Tibial nerve (tissue), 4 donors: ENCODE data around the gene DFFB. TPM values are rescaled to one million over a fixed set of nuclear protein-coding genes. Genes with fewer than 3 reads are reported as not detected.

ENCODE experiments used
- DNase-seq, 2 donors: peaks; one replicate each; pipeline ENCODE4 v3.0.0-alpha.2; 2019; ENCODE audit warnings: low spot score in 2 of 2
- H3K27ac ChIP-seq, 4 donors: fragments of 200-600 bp; sonication (generic) in 3 of 4; one replicate each; pipeline ENCODE4 v1.5.1; 2017 to 2019; ENCODE audit warnings: mild to moderate bottlenecking in 1 of 4
- H3K27me3 ChIP-seq, 2 donors: fragments of 200-600 bp; sonication (generic) in 1 of 2; one replicate each; pipeline versions ENCODE4 v1.5.1 to v1.6.0; 2017 to 2019
- H3K36me3 ChIP-seq, 3 donors: fragments of 200-600 bp; sonication (generic); one replicate each; pipeline ENCODE4 v1.5.1; 2018 to 2019
- H3K4me1 ChIP-seq, 4 donors: fragments of 200-600 bp; sonication (generic) in 3 of 4; one replicate each; pipeline ENCODE4 v1.5.1; 2017 to 2019
- H3K4me3 ChIP-seq, 4 donors: fragments of 200-600 bp; sonication (generic) in 3 of 4; one replicate each; pipeline ENCODE4 v1.5.1; 2017 to 2019; ENCODE audit warnings: mild to moderate bottlenecking in 1 of 4, moderate library complexity in 1 of 4
- H3K9me3 ChIP-seq, 4 donors: fragments of 200-600 bp; sonication (generic) in 3 of 4; one replicate each; pipeline ENCODE4 v1.5.1; 2017 to 2019
- EP300 ChIP-seq, 2 donors: sonication (generic); formaldehyde crosslinking; IDR thresholded peaks; one replicate each; pipeline ENCODE4 v1.6.1; 2017; ENCODE audit warnings: antibody characterized with exemption in 2 of 2, mild to moderate bottlenecking in 1 of 2
- POLR2A ChIP-seq, 2 donors: fragments of 450-650 bp; IDR thresholded peaks; one replicate each; pipeline ENCODE4 v1.6.1; 2017; ENCODE audit warnings: antibody characterized with exemption in 2 of 2, mild to moderate bottlenecking in 2 of 2, moderate library complexity in 2 of 2
- WGBS, 2 donors: methylation state at CpG; one replicate each; pipeline ENCODE4 v1.1.5; 2018; 5-methylcytosine and 5-hydroxymethylcytosine counted together
- total RNA-seq, 4 donors: library from RNA; depleted of rRNA; stranded (reverse); fragments of >200 nt; gene quantifications; one replicate each; pipeline ENCODE4 v1.1.0, GENCODE V29; 2016
- TF ChIP-seq, protein P1 (sequence below), 5 experiments: fragments of 200-600 bp in 3 of 5; fragments of 450-650 bp in 2 of 5; sonication (generic) in 3 of 5; IDR thresholded peaks; one replicate each; pipeline ENCODE4 v1.5.1; 2016 to 2019; ENCODE audit warnings: antibody characterized with exemption in 5 of 5, mild to moderate bottlenecking in 3 of 5, moderate library complexity in 2 of 5

DFFB gene
- total RNA-seq, 4 donors from 2014 or later, result 7.0 to 17.7 (median 15.2) TPM

DNA sequence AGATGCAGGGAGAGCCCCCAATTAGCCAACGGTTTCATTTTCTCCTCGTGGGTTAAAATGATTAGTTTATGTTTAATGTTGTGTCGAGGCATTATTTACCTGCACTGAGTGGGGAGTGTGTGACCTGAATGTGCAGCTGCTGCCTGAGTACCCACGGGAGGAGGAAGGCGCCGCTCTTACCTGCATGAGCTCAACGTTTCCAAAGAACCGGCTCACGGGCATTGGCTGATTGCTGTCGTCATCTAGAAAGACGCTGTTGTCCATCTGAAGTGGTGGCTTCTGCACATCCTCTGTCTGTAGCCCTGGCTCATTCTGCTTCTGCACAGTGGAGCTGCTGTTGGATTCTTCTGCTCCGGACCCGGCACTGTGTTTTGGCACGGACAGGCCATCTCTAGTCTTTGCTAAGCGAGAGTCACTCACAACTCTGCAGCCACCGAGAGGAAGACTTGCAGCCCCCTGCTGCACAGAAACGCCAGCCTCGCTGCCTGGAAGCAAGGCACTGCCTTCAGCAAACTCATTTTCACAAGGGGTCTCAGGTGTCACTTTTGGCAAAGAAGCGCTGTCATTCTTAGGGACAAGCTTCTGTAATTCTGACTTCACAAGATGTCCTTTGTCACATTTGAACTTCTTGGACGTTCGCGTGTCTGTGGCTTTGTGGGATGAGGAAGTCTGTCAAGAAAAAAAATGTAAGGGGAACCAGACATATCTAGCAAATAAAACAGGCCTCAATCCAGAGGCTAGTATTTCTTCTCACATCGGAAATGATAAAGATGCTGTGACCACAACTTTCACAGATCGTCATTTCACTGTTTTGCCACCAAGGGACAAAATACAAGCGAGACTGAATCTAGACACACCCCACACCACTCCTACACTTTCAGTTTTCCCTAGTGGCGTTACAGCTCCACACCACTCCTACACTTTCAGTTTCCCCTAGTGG is 33.4 kb downstream of the DFFB start:
- peak overlapping the region in 1 of 4 donors; percentile 5 for H3K27ac ChIP-seq

DNA sequence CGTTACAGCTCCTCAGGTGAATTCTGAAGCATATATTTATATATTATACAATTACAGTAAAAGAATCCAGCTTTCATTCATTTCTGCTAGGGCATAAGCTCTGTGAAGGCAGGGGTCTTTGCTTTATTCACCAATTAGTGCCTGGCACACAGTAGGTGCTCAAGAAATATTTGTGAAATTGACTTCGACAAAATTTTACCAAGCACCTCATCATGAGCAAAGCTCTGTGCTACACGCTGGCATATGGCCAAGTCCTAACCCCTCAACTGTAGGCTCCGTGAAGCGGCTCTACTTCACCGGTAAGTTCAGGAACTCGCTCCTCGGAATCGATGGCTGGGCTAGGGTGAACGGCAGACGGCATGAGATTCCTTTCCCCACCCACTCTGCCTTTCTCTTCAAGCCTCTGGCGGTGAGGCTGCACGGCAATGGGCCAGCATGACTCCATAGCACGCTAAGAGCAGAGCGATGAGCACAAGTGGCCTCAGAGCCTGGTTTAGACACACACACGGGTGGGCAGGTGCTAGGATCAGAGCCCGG is 34.1 kb downstream of the DFFB start:
- H3K4me3 ChIP-seq, result no peak overlapping the region
- WGBS, 2 donors, result 89% methylated on average over 17 of the region's 17 CpGs
- peak overlapping the region in 1 of 4 donors; percentile 5 for H3K27ac ChIP-seq
- peaks cover 0 to 5% (median 0%) of the 10 kb centered on the region in 4 donors for H3K4me1 ChIP-seq
- H3K9me3 ChIP-seq, result no peaks in the 10 kb centered on the region
- TF ChIP-seq, protein P1, sequence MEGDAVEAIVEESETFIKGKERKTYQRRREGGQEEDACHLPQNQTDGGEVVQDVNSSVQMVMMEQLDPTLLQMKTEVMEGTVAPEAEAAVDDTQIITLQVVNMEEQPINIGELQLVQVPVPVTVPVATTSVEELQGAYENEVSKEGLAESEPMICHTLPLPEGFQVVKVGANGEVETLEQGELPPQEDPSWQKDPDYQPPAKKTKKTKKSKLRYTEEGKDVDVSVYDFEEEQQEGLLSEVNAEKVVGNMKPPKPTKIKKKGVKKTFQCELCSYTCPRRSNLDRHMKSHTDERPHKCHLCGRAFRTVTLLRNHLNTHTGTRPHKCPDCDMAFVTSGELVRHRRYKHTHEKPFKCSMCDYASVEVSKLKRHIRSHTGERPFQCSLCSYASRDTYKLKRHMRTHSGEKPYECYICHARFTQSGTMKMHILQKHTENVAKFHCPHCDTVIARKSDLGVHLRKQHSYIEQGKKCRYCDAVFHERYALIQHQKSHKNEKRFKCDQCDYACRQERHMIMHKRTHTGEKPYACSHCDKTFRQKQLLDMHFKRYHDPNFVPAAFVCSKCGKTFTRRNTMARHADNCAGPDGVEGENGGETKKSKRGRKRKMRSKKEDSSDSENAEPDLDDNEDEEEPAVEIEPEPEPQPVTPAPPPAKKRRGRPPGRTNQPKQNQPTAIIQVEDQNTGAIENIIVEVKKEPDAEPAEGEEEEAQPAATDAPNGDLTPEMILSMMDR (IDR thresholded peaks at IDR 0.05), result no peak
- TF ChIP-seq EP300 (IDR thresholded peaks at IDR 0.05), result no peak
- no peak for TF ChIP-seq POLR2A (IDR thresholded peaks at IDR 0.05)
- peaks cover 0 to 72% (median 22%) of the 10 kb centered on the region in 3 donors for H3K36me3 ChIP-seq
- no peaks in the 10 kb centered on the region for H3K27me3 ChIP-seq
- no peak for DNase-seq

More for the DNA sequence above, 33.4 kb downstream of the DFFB start:
- Histone ChIP-seq H3K4me3 (no peak overlapping the region), H3K4me1 (peaks cover 0 to 5% (median 0%) of the 10 kb centered on the region in 4 donors), H3K27me3 (no peaks in the 10 kb centered on the region), H3K36me3 (peaks cover 0 to 72% (median 23%) of the 10 kb centered on the region in 3 donors), H3K9me3 (no peaks in the 10 kb centered on the region)
- 73 to 76% methylated on average over 26 of the region's 26 CpGs for WGBS, 2 donors
- no peak for TF ChIP-seq EP300 (IDR thresholded peaks at IDR 0.05)
- TF ChIP-seq, protein P1 (IDR thresholded peaks at IDR 0.05), result no peak
- no peak for TF ChIP-seq POLR2A (IDR thresholded peaks at IDR 0.05)
- DNase-seq, result no peak

DNA sequence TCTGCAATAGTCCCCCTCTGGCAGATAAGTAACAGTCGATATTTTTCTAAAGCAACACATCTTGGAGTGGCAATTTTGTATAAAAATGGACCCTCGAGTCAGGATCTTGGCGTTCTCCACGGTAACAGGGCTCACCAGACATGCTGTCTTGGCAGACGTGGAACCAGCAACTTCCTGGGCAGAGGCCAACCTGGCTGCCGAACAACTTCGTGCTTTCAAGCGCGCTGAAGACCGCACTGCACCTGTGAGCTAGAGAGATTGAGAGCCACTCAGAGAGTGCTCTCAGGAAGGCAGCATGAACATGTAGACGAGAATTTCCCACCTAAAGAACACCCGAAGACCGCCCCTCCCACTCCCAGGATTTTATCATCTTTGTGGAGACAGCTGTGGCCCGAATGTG is 35.5 kb downstream of the DFFB start:
- no peak overlapping the region for H3K4me3 ChIP-seq
- DNase-seq, result no peak
- TF ChIP-seq EP300 (IDR thresholded peaks at IDR 0.05) (no peak), POLR2A (IDR thresholded peaks at IDR 0.05) (no peak)
- TF ChIP-seq, protein P1 (IDR thresholded peaks at IDR 0.05), result no peak
- 91% methylated on average over 14 of the region's 14 CpGs for WGBS, 2 donors
- H3K27me3 ChIP-seq, result no peaks in the 10 kb centered on the region
- H3K27ac ChIP-seq, result no peak overlapping the region
- H3K4me1 ChIP-seq, result peaks cover 0 to 5% (median 0%) of the 10 kb centered on the region in 4 donors
- H3K36me3 ChIP-seq, result peaks cover 0 to 60% (median 12%) of the 10 kb centered on the region in 3 donors
- H3K9me3 ChIP-seq, result peaks cover 0 to 12% (median 0%) of the 10 kb centered on the region in 4 donors

DNA sequence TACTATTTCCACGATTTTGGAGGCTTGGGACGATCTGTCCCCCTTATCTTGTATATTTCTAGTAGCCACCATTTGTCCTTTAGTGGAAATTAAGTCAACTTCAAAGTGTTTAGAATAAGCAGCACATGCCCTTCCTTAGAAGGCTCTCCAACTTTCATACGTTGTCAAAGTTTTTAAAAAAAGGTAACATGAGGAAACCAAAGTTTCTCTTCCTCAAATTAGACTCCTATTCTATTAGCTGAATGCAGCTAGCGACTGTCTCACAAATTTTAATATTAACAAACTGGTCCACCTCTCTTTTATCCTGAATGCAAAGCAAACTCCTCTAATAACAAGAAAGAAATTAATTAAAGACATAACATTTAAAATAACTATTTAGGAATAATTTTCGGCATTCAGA is 35.9 kb downstream of the DFFB start:
- Histone ChIP-seq H3K4me3 (no peak overlapping the region), H3K27me3 (no peaks in the 10 kb centered on the region), H3K4me1 (peaks cover 0 to 5% (median 0%) of the 10 kb centered on the region in 4 donors), H3K27ac (no peak overlapping the region), H3K36me3 (peaks cover 0 to 58% (median 10%) of the 10 kb centered on the region in 3 donors), H3K9me3 (peaks cover 0 to 16% (median 0%) of the 10 kb centered on the region in 4 donors)
- 81 to 86% methylated on average over 5 of the region's 5 CpGs for whole genome bisulfite sequencing, 2 donors
- DNase-seq, result no peak
- no peak for TF ChIP-seq EP300 (IDR thresholded peaks at IDR 0.05)
- TF ChIP-seq, protein P1 (IDR thresholded peaks at IDR 0.05), result no peak
- TF ChIP-seq POLR2A (IDR thresholded peaks at IDR 0.05), result no peak
